ENCODE results near the gene ZNF488.

Gene ZNF488

GRCh38 chr10:47333532-47333931, 50.6 kb downstream of the ZNF488 start:
- Histone ChIP-seq H3K4me1 (no peaks in the 10 kb centered on the region), H3K9me3 (no peaks in the 10 kb centered on the region)
- DNase-seq, result no peak

DNA sequence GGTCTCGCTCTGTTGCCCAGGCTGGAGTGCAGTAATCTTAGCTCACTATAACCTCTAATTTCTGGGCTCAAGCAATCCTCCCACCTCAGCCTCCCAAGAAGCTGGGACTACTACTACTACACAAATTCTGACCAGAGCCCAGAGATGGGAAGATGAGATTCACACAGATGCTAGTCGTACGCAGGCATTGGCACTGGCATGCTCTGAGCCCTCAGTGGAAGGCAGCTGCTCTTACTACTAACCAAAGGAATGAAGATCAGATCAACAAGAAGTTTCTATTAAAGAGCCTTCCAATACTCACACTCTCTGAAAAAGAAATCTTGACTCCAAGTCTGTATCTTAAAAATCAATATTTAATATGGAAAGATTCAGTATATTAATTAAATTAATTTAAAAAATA, 51.1 kb downstream of the ZNF488 start:
- no peak overlapping the region for H3K4me3 ChIP-seq (ENCODE audit: low read depth, low read length)
- no peaks in the 10 kb centered on the region for H3K4me1 ChIP-seq
- H3K9me3 ChIP-seq, result no peaks in the 10 kb centered on the region
- DNase-seq, result no peak
- TF ChIP-seq, protein P1, sequence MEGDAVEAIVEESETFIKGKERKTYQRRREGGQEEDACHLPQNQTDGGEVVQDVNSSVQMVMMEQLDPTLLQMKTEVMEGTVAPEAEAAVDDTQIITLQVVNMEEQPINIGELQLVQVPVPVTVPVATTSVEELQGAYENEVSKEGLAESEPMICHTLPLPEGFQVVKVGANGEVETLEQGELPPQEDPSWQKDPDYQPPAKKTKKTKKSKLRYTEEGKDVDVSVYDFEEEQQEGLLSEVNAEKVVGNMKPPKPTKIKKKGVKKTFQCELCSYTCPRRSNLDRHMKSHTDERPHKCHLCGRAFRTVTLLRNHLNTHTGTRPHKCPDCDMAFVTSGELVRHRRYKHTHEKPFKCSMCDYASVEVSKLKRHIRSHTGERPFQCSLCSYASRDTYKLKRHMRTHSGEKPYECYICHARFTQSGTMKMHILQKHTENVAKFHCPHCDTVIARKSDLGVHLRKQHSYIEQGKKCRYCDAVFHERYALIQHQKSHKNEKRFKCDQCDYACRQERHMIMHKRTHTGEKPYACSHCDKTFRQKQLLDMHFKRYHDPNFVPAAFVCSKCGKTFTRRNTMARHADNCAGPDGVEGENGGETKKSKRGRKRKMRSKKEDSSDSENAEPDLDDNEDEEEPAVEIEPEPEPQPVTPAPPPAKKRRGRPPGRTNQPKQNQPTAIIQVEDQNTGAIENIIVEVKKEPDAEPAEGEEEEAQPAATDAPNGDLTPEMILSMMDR (IDR thresholded peaks at IDR 0.05; ENCODE audit: low read depth, low read length), result no peak
- no peaks in the 10 kb centered on the region for H3K27me3 ChIP-seq
- H3K36me3 ChIP-seq, result no peaks in the 10 kb centered on the region

More at GRCh38 chr10:47333532-47333931, 50.6 kb downstream of the ZNF488 start:
- Histone ChIP-seq H3K4me3 (ENCODE audit: low read depth, low read length) (no peak overlapping the region), H3K27me3 (no peaks in the 10 kb centered on the region), H3K36me3 (no peaks in the 10 kb centered on the region)
- TF ChIP-seq, protein P1 (IDR thresholded peaks at IDR 0.05; ENCODE audit: low read depth, low read length), result no peak

- Histone ChIP-seq H3K9me3 (no peaks in the 10 kb centered on the region), H3K36me3 (no peaks in the 10 kb centered on the region), H3K4me3 (ENCODE audit: low read depth, low read length) (no peak overlapping the region), H3K4me1 (no peaks in the 10 kb centered on the region), H3K27me3 (no peaks in the 10 kb centered on the region)
- no peak for DNase-seq
- TF ChIP-seq, protein P1 (IDR thresholded peaks at IDR 0.05; ENCODE audit: low read depth, low read length), result no peak
Observed at GRCh38 chr10:47332371-47332770, 51.7 kb downstream of the ZNF488 start.

DNA sequence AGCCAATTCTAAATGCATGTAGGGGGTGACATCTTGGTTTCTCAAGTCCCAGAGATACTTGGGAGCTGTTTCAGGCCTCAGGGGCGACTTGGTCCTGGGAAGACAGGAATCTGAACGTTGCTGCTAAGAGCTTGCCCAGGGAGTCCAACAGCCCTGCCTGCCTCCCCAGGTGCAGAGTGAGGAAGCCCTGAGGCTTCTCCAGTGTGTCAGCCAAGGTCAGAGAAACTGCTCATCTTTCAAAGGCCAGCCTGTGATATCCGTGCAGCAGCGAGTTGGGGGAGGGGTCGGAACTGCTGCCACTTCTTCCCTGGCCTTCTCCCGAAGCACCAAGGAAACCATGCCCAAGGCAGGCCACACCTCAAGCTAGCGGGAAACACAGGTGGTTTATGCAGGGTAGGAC, 52.1 kb downstream of the ZNF488 start:
- H3K36me3 ChIP-seq, result no peaks in the 10 kb centered on the region
- no peaks in the 10 kb centered on the region for H3K9me3 ChIP-seq
- no peak for DNase-seq
- H3K27me3 ChIP-seq, result no peaks in the 10 kb centered on the region
- TF ChIP-seq, protein P1 (IDR thresholded peaks at IDR 0.05; ENCODE audit: low read depth, low read length), result no peak
- H3K4me1 ChIP-seq, result no peaks in the 10 kb centered on the region
- no peak overlapping the region for H3K4me3 ChIP-seq (ENCODE audit: low read depth, low read length)

DNA sequence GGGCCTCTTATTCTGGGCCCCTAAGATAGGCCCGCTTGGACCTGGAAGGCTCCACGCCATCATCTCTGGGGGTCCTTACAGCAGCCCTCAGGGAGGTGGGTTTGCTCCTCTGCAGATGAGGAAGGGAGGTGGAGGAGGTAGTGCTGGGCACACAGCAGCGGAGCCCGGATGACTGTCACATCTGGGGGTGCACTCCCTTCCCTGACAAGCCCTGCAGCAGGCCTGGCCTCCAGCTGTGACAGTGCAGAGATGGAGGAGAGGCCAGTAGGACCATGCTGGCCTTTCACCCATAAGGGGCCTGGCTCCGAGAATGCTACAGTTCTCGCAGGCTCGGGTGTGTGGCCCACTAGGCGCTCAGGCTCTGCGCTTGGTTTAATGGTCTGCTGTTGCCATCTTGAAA, 52.6 kb downstream of the ZNF488 start:
- Histone ChIP-seq H3K36me3 (no peaks in the 10 kb centered on the region), H3K9me3 (no peaks in the 10 kb centered on the region), H3K4me1 (peaks cover 3% of the 10 kb centered on the region), H3K27me3 (no peaks in the 10 kb centered on the region), H3K4me3 (ENCODE audit: low read depth, low read length) (no peak overlapping the region)
- TF ChIP-seq, protein P1 (IDR thresholded peaks at IDR 0.05; ENCODE audit: low read depth, low read length), result no peak
- DNase-seq, result no peak

GRCh38 chr10:47330804-47331203, 53.3 kb downstream of the ZNF488 start:
- peaks cover 7% of the 10 kb centered on the region for H3K4me1 ChIP-seq
- TF ChIP-seq, protein P1 (IDR thresholded peaks at IDR 0.05; ENCODE audit: low read depth, low read length), result no peak
- no peak for DNase-seq
- no peaks in the 10 kb centered on the region for H3K27me3 ChIP-seq
- H3K4me3 ChIP-seq (ENCODE audit: low read depth, low read length), result no peak overlapping the region
- H3K9me3 ChIP-seq, result no peaks in the 10 kb centered on the region
- no peaks in the 10 kb centered on the region for H3K36me3 ChIP-seq

Data from BE2C (cell line).